Neuron (in vitro differentiated cells): Measurements from ENCODE around the gene BTBD16.

Experiments
- H2AFZ ChIP-seq: one replicate; pipeline ENCODE4 v1.6.1; 2013; ENCODE audit warnings: low read depth, mild to moderate bottlenecking, inconsistent platforms, low read length, moderate library complexity
- H3K27me3 ChIP-seq: one replicate; pipeline ENCODE4 v1.6.1; 2013; ENCODE audit warnings: low read length; ENCODE audit not compliant: insufficient read depth
- H3K36me3 ChIP-seq: one replicate; pipeline ENCODE4 v1.6.1; 2013; ENCODE audit warnings: low read length; ENCODE audit not compliant: insufficient read depth
- H3K4me1 ChIP-seq: one replicate; pipeline ENCODE4 v1.6.1; 2013; ENCODE audit warnings: low read length; ENCODE audit not compliant: insufficient read depth
- H3K4me3 ChIP-seq: 2 replicates; pipeline ENCODE4 v1.5.1; 2013; ENCODE audit warnings: mild to moderate bottlenecking, low read length, moderate library complexity
- H3K9me3 ChIP-seq: one replicate; pipeline ENCODE4 v1.6.1; 2013; ENCODE audit warnings: low read length

Gene BTBD16

GRCh38 chr10:122267849-122268737, 3.0 kb upstream of the BTBD16 start:
- Histone ChIP-seq H3K4me3 (no peak overlapping the region), H3K27me3 (no peaks in the 10 kb centered on the region), H3K4me1 (peaks cover 3% of the 10 kb centered on the region), H3K9me3 (no peaks in the 10 kb centered on the region), H3K36me3 (no peaks in the 10 kb centered on the region), H2AFZ (no peak overlapping the region)

GRCh38 chr10:122269059-122269687, 1.9 kb upstream of the BTBD16 start:
- no peaks in the 10 kb centered on the region for H3K36me3 ChIP-seq
- H2AFZ ChIP-seq: no peak overlapping the region
- H3K9me3 ChIP-seq: no peaks in the 10 kb centered on the region
- no peak overlapping the region for H3K4me3 ChIP-seq
- peaks cover 3% of the 10 kb centered on the region for H3K4me1 ChIP-seq
- no peaks in the 10 kb centered on the region for H3K27me3 ChIP-seq

- Histone ChIP-seq H3K4me1 (no peaks in the 10 kb centered on the region), H3K4me3 (no peak overlapping the region), H3K9me3 (no peaks in the 10 kb centered on the region), H3K36me3 (no peaks in the 10 kb centered on the region), H3K27me3 (no peaks in the 10 kb centered on the region), H2AFZ (no peak overlapping the region)
These were observed 3.0 kb downstream of the BTBD16 start for GRCh38 chr10:122273966-122274545.

GRCh38 chr10:122276611-122277208, 5.6 kb downstream of the BTBD16 start:
- no peaks in the 10 kb centered on the region for H3K27me3 ChIP-seq
- no peak overlapping the region for H2AFZ ChIP-seq
- H3K4me1 ChIP-seq: peaks cover 9% of the 10 kb centered on the region
- no peak overlapping the region for H3K4me3 ChIP-seq
- no peaks in the 10 kb centered on the region for H3K9me3 ChIP-seq
- H3K36me3 ChIP-seq: no peaks in the 10 kb centered on the region

GRCh38 chr10:122277526-122278136, 6.5 kb downstream of the BTBD16 start:
- Histone ChIP-seq H3K9me3 (no peaks in the 10 kb centered on the region), H3K4me1 (peaks cover 10% of the 10 kb centered on the region), H3K4me3 (no peak overlapping the region), H3K27me3 (no peaks in the 10 kb centered on the region), H3K36me3 (no peaks in the 10 kb centered on the region), H2AFZ (no peak overlapping the region)

GRCh38 chr10:122279725-122280141, 8.6 kb downstream of the BTBD16 start:
- no peak overlapping the region for H2AFZ ChIP-seq
- H3K9me3 ChIP-seq: no peaks in the 10 kb centered on the region
- H3K36me3 ChIP-seq: no peaks in the 10 kb centered on the region
- H3K4me3 ChIP-seq: no peak overlapping the region
- peaks cover 10% of the 10 kb centered on the region for H3K4me1 ChIP-seq
- H3K27me3 ChIP-seq: no peaks in the 10 kb centered on the region

- H3K4me3 ChIP-seq: no peak overlapping the region
These were observed 9.1 kb downstream of the BTBD16 start for GRCh38 chr10:122280156-122280555.

GRCh38 chr10:122281018-122281626, 10.0 kb downstream of the BTBD16 start:
- Histone ChIP-seq H3K4me1 (peaks cover 10% of the 10 kb centered on the region), H3K4me3 (no peak overlapping the region)

More at GRCh38 chr10:122280156-122280555, 9.1 kb downstream of the BTBD16 start:
- Histone ChIP-seq H3K4me1 (peaks cover 10% of the 10 kb centered on the region), H2AFZ (no peak overlapping the region), H3K9me3 (no peaks in the 10 kb centered on the region), H3K36me3 (no peaks in the 10 kb centered on the region), H3K27me3 (no peaks in the 10 kb centered on the region)

GRCh38 chr10:122281751-122282150, 10.7 kb downstream of the BTBD16 start:
- no peaks in the 10 kb centered on the region for H3K27me3 ChIP-seq
- H3K4me3 ChIP-seq: no peak overlapping the region
- peaks cover 10% of the 10 kb centered on the region for H3K4me1 ChIP-seq
- H3K9me3 ChIP-seq: no peaks in the 10 kb centered on the region
- H3K36me3 ChIP-seq: no peaks in the 10 kb centered on the region
- no peak overlapping the region for H2AFZ ChIP-seq

More at GRCh38 chr10:122281018-122281626, 10.0 kb downstream of the BTBD16 start:
- no peak overlapping the region for H2AFZ ChIP-seq
- no peaks in the 10 kb centered on the region for H3K36me3 ChIP-seq
- H3K9me3 ChIP-seq: no peaks in the 10 kb centered on the region
- H3K27me3 ChIP-seq: no peaks in the 10 kb centered on the region

- Histone ChIP-seq H3K27me3 (no peaks in the 10 kb centered on the region), H3K4me3 (no peak overlapping the region), H3K4me1 (peaks cover 10% of the 10 kb centered on the region), H3K36me3 (no peaks in the 10 kb centered on the region), H3K9me3 (no peaks in the 10 kb centered on the region), H2AFZ (no peak overlapping the region)
These were observed 11.2 kb downstream of the BTBD16 start for GRCh38 chr10:122282253-122282671.

- H3K36me3 ChIP-seq: no peaks in the 10 kb centered on the region
- no peak overlapping the region for H2AFZ ChIP-seq
- no peaks in the 10 kb centered on the region for H3K27me3 ChIP-seq
- peaks cover 10% of the 10 kb centered on the region for H3K4me1 ChIP-seq
- H3K9me3 ChIP-seq: no peaks in the 10 kb centered on the region
- no peak overlapping the region for H3K4me3 ChIP-seq
These were observed 11.8 kb downstream of the BTBD16 start for GRCh38 chr10:122282909-122283308.
